Peyer's patch (tissue), 4 donors: ENCODE results near the gene HDAC4. TPM values are rescaled to one million over a fixed set of nuclear protein-coding genes. Genes with fewer than 3 reads are reported as not detected.
A peak's percentile ranks its signal among the peaks of the same experiment; 100 is the strongest.

Source experiments
- DNase-seq, 3 donors: peaks; one replicate each; pipeline ENCODE4 v3.0.0-alpha.2; 2017 to 2019
- H3K27ac ChIP-seq, 4 donors: fragments of 200-600 bp; sonication (generic); one replicate each; pipeline ENCODE4 v1.5.1; 2016 to 2019
- H3K27me3 ChIP-seq, 2 donors: fragments of 200-600 bp; sonication (generic); one replicate each; pipeline ENCODE4 v1.5.1; 2019
- H3K36me3 ChIP-seq, 3 donors: fragments of 200-600 bp; sonication (generic); one replicate each; pipeline ENCODE4 v1.5.1; 2016 to 2019
- H3K4me1 ChIP-seq, 4 donors: fragments of 200-600 bp; sonication (generic); one replicate each; pipeline ENCODE4 v1.5.1; 2016 to 2019
- H3K4me3 ChIP-seq, 4 donors: fragments of 200-600 bp; sonication (generic); 1 replicate in 3 of 4; 2 replicates in 1 of 4; pipeline ENCODE4 v1.5.1; 2016 to 2019; ENCODE audit warnings: mild to moderate bottlenecking in 1 of 4
- H3K9me3 ChIP-seq, 4 donors: fragments of 200-600 bp; sonication (generic); one replicate each; pipeline ENCODE4 v1.5.1; 2016 to 2019; ENCODE audit warnings: mild to moderate bottlenecking in 1 of 4
- CTCF ChIP-seq, 6 experiments: fragments of 450-650 bp in 4 of 6; fragments of 200-600 bp in 2 of 6; sonication (generic) in 1 of 6; IDR thresholded peaks; one replicate each; pipeline ENCODE4 v1.5.1; 2017 to 2019; ENCODE audit warnings: antibody characterized with exemption in 6 of 6, mild to moderate bottlenecking in 3 of 6, moderate library complexity in 1 of 6
- POLR2A ChIP-seq, 2 donors: fragments of 450-650 bp; IDR thresholded peaks; one replicate each; pipeline ENCODE4 v1.5.1; 2017; ENCODE audit warnings: antibody characterized with exemption in 2 of 2, mild to moderate bottlenecking in 2 of 2, moderate library complexity in 2 of 2
- total RNA-seq, 4 donors: library from RNA; depleted of rRNA; stranded (reverse); fragments of >200 nt; gene quantifications; one replicate each; pipeline ENCODE4 v1.1.0, GENCODE V29; 2016

HDAC4 gene
- total RNA-seq, 4 donors from 2014 or later, result 28.9 to 198 (median 102) TPM

GRCh38 chr2:239216614-239217273 lies 184.1 kb downstream of the HDAC4 start:
- no peak for TF ChIP-seq CTCF (IDR thresholded peaks at IDR 0.05)
- TF ChIP-seq POLR2A (IDR thresholded peaks at IDR 0.05), result no peak
- H3K27me3 ChIP-seq, result no peaks in the 10 kb centered on the region
- no peaks in the 10 kb centered on the region for H3K36me3 ChIP-seq
- peak overlapping the region in 1 of 4 donors; percentile 17 for H3K27ac ChIP-seq
- peaks cover 0 to 29% (median 0%) of the 10 kb centered on the region in 4 donors for H3K4me1 ChIP-seq
- no peak for DNase-seq
- no peak overlapping the region for H3K4me3 ChIP-seq
- H3K9me3 ChIP-seq, result no peaks in the 10 kb centered on the region

- Histone ChIP-seq H3K4me3 (no peak overlapping the region), H3K36me3 (no peaks in the 10 kb centered on the region), H3K4me1 (peaks cover 0 to 22% (median 0%) of the 10 kb centered on the region in 4 donors), H3K9me3 (no peaks in the 10 kb centered on the region), H3K27ac (peak overlapping the region in 1 of 4 donors; percentile 17), H3K27me3 (no peaks in the 10 kb centered on the region)
- DNase-seq, result no peak
- TF ChIP-seq CTCF (IDR thresholded peaks at IDR 0.05) (no peak), POLR2A (IDR thresholded peaks at IDR 0.05) (no peak)
Measured at GRCh38 chr2:239215988-239216613, 184.7 kb downstream of the HDAC4 start.

GRCh38 chr2:239215136-239215925 lies 185.5 kb downstream of the HDAC4 start:
- H3K36me3 ChIP-seq, result no peaks in the 10 kb centered on the region
- no peak overlapping the region for H3K4me3 ChIP-seq
- H3K27ac ChIP-seq, result no peak overlapping the region
- TF ChIP-seq POLR2A (IDR thresholded peaks at IDR 0.05) (no peak), CTCF (IDR thresholded peaks at IDR 0.05) (no peak)
- H3K27me3 ChIP-seq, result no peaks in the 10 kb centered on the region
- peaks cover 0 to 23% (median 0%) of the 10 kb centered on the region in 4 donors for H3K4me1 ChIP-seq
- no peak for DNase-seq
- H3K9me3 ChIP-seq, result no peaks in the 10 kb centered on the region

GRCh38 chr2:239214725-239215124 lies 186.1 kb downstream of the HDAC4 start:
- Histone ChIP-seq H3K4me1 (peaks cover 0 to 23% (median 0%) of the 10 kb centered on the region in 4 donors), H3K27ac (no peak overlapping the region), H3K36me3 (no peaks in the 10 kb centered on the region), H3K9me3 (no peaks in the 10 kb centered on the region), H3K27me3 (no peaks in the 10 kb centered on the region), H3K4me3 (no peak overlapping the region)
- TF ChIP-seq CTCF (IDR thresholded peaks at IDR 0.05) (no peak), POLR2A (IDR thresholded peaks at IDR 0.05) (no peak)
- DNase-seq, result no peak

- Histone ChIP-seq H3K36me3 (no peaks in the 10 kb centered on the region), H3K27ac (no peak overlapping the region), H3K4me1 (peaks cover 0 to 23% (median 0%) of the 10 kb centered on the region in 4 donors), H3K4me3 (no peak overlapping the region), H3K27me3 (no peaks in the 10 kb centered on the region), H3K9me3 (no peaks in the 10 kb centered on the region)
- no peak for TF ChIP-seq POLR2A (IDR thresholded peaks at IDR 0.05)
- no peak for TF ChIP-seq CTCF (IDR thresholded peaks at IDR 0.05)
- no peak for DNase-seq
Measured at GRCh38 chr2:239213643-239214101, 187.1 kb downstream of the HDAC4 start.
